ENCODE data around the gene PPP1R1B. TPM values are rescaled to one million over a fixed set of nuclear protein-coding genes. Genes with fewer than 3 reads are reported as not detected.

PPP1R1B gene
- total RNA-seq, 2 experiments from 2014 or later = not detected

DNA sequence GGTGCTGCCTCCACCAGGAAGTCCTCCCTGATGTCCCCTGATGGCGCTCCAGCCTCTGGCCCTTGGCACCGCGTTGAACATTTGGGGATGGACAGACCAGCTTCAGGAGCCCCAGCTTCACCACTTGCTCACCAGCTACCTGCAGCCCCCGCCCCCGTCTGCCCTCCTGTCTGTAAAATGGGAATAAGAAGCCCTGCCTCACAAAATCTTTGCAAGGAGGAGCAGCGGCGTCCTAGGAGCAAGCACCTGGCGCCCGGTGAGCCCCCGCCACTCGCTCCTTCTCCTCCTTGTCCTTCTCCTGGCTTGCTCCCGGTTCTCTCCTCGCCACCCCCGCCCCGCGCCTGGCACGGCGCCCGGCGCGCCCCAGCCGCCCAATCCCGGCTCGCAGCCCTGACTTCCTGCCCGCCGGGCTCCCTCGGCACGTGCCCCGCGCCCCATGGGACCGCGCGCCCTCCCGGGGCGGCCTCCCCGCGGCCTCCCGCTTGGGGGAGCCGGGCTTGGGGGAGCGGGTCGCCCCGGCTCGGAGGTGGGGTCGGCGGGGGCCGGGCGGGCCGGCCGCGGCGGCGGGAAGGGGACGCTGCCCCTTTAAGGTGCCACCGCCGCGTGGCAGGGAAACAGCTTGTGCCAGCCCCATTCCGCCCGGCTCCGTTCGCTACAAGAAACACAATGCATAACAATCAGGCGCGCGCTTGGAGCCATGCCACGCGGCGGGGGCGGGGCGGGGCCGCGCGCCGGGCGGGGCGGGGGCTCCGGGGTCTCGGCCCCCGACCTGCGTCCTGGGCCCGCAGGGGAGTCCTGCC, 9.1 kb upstream of the PPP1R1B start:
- Histone ChIP-seq H3K27ac (ENCODE audit: low read depth, low read length, poor library complexity, severe bottlenecking) (peak overlapping the region; percentile 23), H4K20me1 (ENCODE audit: insufficient read depth, low read length) (no peaks in the 10 kb centered on the region), H3K36me3 (ENCODE audit: insufficient read depth, low read length) (no peaks in the 10 kb centered on the region; the same call in 1 of the 2 replicates), H3K4me2 (ENCODE audit: low read length) (peak overlapping the region; percentile 78), H3K9me3 (ENCODE audit: low read length) (no peaks in the 10 kb centered on the region), H3K9me2 (ENCODE audit: insufficient read depth, low read length) (no peaks in the 10 kb centered on the region), H3K79me2 (ENCODE audit: insufficient read depth, low read depth, low read length) (no peaks in the 10 kb centered on the region), H3K4me1 (ENCODE audit: insufficient read depth, low read length, poor library complexity, severe bottlenecking) (peaks cover 27% of the 10 kb centered on the region), H2AFZ (ENCODE audit: low read length) (peak overlapping the region; percentile 87), H3K4me3 (ENCODE audit: low read depth, low read length, poor library complexity, severe bottlenecking) (peak overlapping the region; percentile 65)
- intact Hi-C loops (cut with micrococcal nuclease; ENCODE audit: unreplicated experiment) = no loop called here
- ChIA-PET CTCF (ENCODE audit: unreplicated experiment) (no interaction called here), POLR2A (interaction anchor here (0.6 to 0.7 kb wide), 3 partner anchors 10 to 171 kb away, joined by 3 read pairs; partner anchors contain the start of gene NEUROD2)
- no TSS peak for BruUV-seq (replicated peaks)
- TF ChIP-seq, protein P1, sequence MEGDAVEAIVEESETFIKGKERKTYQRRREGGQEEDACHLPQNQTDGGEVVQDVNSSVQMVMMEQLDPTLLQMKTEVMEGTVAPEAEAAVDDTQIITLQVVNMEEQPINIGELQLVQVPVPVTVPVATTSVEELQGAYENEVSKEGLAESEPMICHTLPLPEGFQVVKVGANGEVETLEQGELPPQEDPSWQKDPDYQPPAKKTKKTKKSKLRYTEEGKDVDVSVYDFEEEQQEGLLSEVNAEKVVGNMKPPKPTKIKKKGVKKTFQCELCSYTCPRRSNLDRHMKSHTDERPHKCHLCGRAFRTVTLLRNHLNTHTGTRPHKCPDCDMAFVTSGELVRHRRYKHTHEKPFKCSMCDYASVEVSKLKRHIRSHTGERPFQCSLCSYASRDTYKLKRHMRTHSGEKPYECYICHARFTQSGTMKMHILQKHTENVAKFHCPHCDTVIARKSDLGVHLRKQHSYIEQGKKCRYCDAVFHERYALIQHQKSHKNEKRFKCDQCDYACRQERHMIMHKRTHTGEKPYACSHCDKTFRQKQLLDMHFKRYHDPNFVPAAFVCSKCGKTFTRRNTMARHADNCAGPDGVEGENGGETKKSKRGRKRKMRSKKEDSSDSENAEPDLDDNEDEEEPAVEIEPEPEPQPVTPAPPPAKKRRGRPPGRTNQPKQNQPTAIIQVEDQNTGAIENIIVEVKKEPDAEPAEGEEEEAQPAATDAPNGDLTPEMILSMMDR (conservative IDR thresholded peaks at IDR 0.05; ENCODE audit: low read length) = no peak
- TF ChIP-seq EZH2phosphoT487 (IDR thresholded peaks at IDR 0.05; ENCODE audit: borderline replicate concordance, low read depth, low read length) = no peak
- peak; percentile 77 for DNase-seq (ENCODE audit: low spot score)

DNA sequence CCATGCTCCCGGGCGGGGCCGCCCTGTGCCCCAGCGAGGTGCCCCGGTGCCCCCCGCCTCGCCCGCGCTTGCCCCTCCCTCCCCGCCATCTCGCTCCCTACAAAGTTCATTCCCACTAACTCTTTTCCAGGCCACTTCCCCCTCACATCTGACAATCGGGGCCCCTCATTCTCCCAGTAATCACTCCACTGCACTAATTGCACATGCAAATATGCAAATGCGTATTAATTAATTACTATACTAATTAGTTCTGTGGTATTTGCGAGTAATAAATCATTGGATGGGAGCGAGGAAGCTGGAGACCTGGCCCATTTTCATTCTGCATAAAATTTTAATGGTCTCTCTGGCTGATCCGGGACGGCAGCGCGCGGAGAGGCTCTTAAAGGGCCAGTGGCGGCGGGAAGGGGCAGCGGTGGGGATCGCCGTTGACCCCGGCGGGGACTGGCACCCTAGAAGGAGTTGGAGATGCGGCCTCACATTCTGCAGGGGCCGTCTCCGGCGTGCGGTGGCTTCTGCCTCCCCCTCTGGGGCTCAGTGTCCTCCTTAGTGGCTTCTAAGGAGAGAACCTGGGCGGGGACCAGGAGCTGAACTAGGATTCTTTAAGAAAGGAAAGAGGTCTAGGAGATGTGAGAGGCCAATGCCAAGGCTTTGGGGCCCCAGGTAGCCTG, 8.4 kb upstream of the PPP1R1B start:
- DNase-seq (ENCODE audit: low spot score) = peak; percentile 21
- Histone ChIP-seq H3K4me2 (ENCODE audit: low read length) (peak overlapping the region; percentile 78), H3K9me3 (ENCODE audit: low read length) (no peaks in the 10 kb centered on the region), H3K4me1 (ENCODE audit: insufficient read depth, low read length, poor library complexity, severe bottlenecking) (peaks cover 32% of the 10 kb centered on the region), H3K36me3 (ENCODE audit: insufficient read depth, low read length) (no peaks in the 10 kb centered on the region; the same call in 1 of the 2 replicates), H3K79me2 (ENCODE audit: insufficient read depth, low read depth, low read length) (no peaks in the 10 kb centered on the region), H2AFZ (ENCODE audit: low read length) (peak overlapping the region; percentile 87; the same call in 1 of the 2 replicates), H4K20me1 (ENCODE audit: insufficient read depth, low read length) (no peaks in the 10 kb centered on the region), H3K4me3 (ENCODE audit: low read depth, low read length, poor library complexity, severe bottlenecking) (peak overlapping the region; percentile 65), H3K9me2 (ENCODE audit: insufficient read depth, low read length) (no peaks in the 10 kb centered on the region), H3K27ac (ENCODE audit: low read depth, low read length, poor library complexity, severe bottlenecking) (no peak overlapping the region)
- CTCF ChIA-PET (ENCODE audit: unreplicated experiment) = no interaction called here
- POLR2A ChIA-PET = interaction anchor here (0.6 to 0.7 kb wide), 2 partner anchors 44 to 137 kb away, joined by 3 to 5 read pairs; no protein-coding TSS in a partner anchor
- intact Hi-C loops (cut with micrococcal nuclease; ENCODE audit: unreplicated experiment) = no loop called here
- TF ChIP-seq EZH2phosphoT487 (IDR thresholded peaks at IDR 0.05; ENCODE audit: borderline replicate concordance, low read depth, low read length) = no peak
- TF ChIP-seq, protein P1 (conservative IDR thresholded peaks at IDR 0.05; ENCODE audit: low read length) = no peak
- no TSS peak for BruUV-seq (replicated peaks)

Measured in OCI-LY7 (cell line).